ENCODE results near the gene SEMA4F.

- no peak for TF ChIP-seq POLR2A (IDR thresholded peaks at IDR 0.05)
- TF ChIP-seq, protein P1, sequence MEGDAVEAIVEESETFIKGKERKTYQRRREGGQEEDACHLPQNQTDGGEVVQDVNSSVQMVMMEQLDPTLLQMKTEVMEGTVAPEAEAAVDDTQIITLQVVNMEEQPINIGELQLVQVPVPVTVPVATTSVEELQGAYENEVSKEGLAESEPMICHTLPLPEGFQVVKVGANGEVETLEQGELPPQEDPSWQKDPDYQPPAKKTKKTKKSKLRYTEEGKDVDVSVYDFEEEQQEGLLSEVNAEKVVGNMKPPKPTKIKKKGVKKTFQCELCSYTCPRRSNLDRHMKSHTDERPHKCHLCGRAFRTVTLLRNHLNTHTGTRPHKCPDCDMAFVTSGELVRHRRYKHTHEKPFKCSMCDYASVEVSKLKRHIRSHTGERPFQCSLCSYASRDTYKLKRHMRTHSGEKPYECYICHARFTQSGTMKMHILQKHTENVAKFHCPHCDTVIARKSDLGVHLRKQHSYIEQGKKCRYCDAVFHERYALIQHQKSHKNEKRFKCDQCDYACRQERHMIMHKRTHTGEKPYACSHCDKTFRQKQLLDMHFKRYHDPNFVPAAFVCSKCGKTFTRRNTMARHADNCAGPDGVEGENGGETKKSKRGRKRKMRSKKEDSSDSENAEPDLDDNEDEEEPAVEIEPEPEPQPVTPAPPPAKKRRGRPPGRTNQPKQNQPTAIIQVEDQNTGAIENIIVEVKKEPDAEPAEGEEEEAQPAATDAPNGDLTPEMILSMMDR (IDR thresholded peaks at IDR 0.05): no peak
- no peak for TF ChIP-seq EP300 (IDR thresholded peaks at IDR 0.05)
These were observed 7.1 kb upstream of the SEMA4F start for GRCh38 chr2:74646834-74647482.
